Choroid plexus epithelial cell (primary cell): ENCODE results near the gene FBLN2.

Source experiments
- DNase-seq: peaks from one replicate; pipeline ENCODE4 v3.0.0-alpha.2; 2010; ENCODE audit warnings: low read depth
- H3K4me3 ChIP-seq: 2 replicates; pipeline ENCODE4 v1.5.1; 2011; ENCODE audit warnings: low read depth, mild to moderate bottlenecking, control low read depth, low read length, moderate library complexity
- CTCF ChIP-seq: conservative IDR thresholded peaks from 2 replicates; pipeline ENCODE4 v1.5.1; 2011; ENCODE audit warnings: low read depth, mild to moderate bottlenecking, control low read depth, inconsistent platforms, low read length, moderate library complexity

Gene FBLN2

DNA sequence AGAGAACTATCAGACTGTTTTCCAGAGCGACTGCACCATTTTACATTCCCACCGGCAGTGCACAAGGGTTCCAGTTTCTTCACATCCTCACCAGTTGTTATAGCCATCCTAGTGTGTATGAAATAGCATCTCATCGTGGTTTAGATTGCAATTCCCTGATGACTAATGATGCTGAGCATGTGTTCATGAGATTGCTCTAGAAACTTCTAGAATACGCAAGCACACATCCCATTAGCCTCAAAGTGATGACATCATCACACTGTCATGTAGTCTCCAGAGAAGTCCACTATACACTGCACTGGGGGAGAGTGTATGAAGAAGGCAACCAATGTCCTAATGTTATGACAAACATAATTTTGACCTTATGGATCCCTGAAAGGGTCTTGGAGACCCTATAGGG lies 30.1 kb downstream of the FBLN2 start:
- no peak overlapping the region for H3K4me3 ChIP-seq
- DNase-seq: peak; percentile 93
- no peak for TF ChIP-seq CTCF

- no peak for TF ChIP-seq CTCF
- H3K4me3 ChIP-seq: no peak overlapping the region
- no peak for DNase-seq
Observed at GRCh38 chr3:13580256-13581023, 31.5 kb downstream of the FBLN2 start.

DNA sequence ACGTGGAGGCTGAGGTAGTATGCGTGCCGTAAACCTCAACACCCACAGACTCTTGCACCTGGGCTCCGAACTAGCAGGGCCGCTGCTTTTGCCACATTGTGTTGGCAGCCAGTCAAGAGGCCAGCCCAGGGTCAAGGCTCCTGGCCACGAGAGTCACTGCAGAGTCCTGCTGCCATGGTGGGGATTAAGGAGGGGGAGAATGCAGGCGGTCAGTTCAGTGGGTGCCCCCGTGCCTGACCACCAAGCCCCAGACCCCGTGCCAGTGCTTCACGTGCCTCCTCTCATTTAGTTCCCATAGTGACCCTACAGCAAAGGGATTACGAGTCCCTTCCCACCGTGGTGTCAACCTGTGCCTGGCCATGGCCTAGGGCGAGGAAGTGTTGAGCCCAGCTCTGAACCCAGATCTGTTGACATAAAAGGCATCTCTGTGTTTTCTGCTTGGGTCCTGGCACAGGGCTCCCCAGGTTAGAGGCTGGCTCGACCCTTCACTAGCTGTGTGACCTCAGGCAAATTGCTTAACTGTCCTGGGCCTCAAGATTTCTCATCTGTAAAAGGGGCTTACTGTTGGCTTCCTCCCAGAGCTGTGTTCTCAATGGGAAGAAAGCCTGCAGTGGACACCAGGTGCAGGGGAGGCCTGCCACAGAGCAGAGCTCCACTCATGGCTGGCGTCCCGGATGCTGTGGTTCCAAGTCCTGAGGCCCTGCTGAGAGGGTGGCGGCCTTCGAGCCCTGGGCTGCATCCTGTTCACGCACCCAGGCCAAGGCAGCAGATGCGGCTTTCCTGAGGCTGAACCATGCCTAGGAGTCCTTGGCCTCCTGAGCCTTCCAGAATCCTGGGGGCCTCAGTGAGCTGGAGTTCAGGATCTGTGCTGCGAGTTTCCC lies 32.8 kb downstream of the FBLN2 start:
- no peak for TF ChIP-seq CTCF
- peak; percentile 87 for DNase-seq
- no peak overlapping the region for H3K4me3 ChIP-seq

DNA sequence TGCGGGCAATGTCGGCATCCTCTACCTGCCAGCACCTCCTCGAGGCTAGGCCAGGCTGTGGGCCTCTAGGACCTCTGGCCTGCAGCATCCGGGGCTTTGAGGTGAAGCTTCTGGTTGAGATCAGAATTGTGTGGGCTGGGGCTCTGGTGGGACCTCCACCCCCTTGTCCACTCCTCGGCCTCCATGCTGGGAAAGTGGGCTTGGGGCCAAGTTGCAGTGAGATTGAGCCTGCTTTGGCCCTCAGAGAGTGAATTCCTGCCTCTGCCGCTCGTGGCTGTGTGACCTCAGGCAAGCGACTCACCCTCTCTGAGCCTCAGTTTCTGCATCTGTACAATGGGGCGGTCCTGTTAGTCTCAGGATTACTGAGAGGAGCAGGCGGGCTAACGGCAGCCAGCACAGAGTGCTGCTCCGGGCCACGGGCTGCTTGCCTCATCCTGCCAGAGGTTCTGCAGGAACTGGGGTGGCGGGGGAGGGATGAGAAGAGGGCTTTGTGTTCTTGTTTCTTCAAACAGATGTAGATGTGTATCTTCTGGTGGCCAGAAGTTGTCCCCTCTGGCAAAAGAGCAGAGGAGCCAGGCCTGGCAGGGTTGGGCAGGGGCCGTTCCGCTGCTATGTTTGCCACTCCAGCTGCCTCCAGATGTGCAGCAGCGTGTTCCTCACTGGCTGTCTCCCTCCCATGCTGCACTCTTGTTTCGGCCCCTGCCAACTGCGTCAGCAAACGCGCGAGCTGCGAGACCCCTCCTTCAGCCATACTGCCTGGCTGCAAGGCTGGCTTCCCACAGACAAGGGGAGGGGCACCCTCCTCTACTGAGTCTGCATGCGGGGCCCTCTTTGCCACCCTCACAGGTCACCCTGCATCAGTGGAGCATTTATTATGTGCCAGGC lies 33.7 kb downstream of the FBLN2 start:
- no peak overlapping the region for H3K4me3 ChIP-seq
- no peak for TF ChIP-seq CTCF
- peak; percentile 32 for DNase-seq

GRCh38 chr3:13583251-13584180 lies 34.6 kb downstream of the FBLN2 start:
- no peak for DNase-seq
- H3K4me3 ChIP-seq: no peak overlapping the region
- no peak for TF ChIP-seq CTCF

- H3K4me3 ChIP-seq: no peak overlapping the region
- no peak for DNase-seq
- no peak for TF ChIP-seq CTCF
Observed at GRCh38 chr3:13584427-13584891, 35.5 kb downstream of the FBLN2 start.
